Parathyroid adenoma (tissue), 2 donors: ENCODE results near the gene SORL1-AS1.

Experiments used
- H2AFZ ChIP-seq: fragments of 300-600 bp; sonication (generic); one replicate; pipeline ENCODE4 v1.7.0; 2017; ENCODE audit warnings: antibody characterized with exemption, mild to moderate bottlenecking
- H3K27ac ChIP-seq: fragments of 300-600 bp; sonication (generic); one replicate; pipeline ENCODE4 v1.7.0; 2017
- H3K27me3 ChIP-seq: fragments of 300-600 bp; sonication (generic); one replicate; pipeline ENCODE4 v1.7.0; 2017; ENCODE audit warnings: low read length; ENCODE audit not compliant: control insufficient read depth, insufficient read depth
- H3K36me3 ChIP-seq: fragments of 300-600 bp; sonication (generic); one replicate; pipeline ENCODE4 v1.7.0; 2017; ENCODE audit warnings: low read length; ENCODE audit not compliant: control insufficient read depth, insufficient read depth
- H3K4me1 ChIP-seq: fragments of 300-600 bp; sonication (generic); one replicate; pipeline ENCODE4 v1.7.0; 2017; ENCODE audit warnings: control low read depth
- H3K4me2 ChIP-seq: fragments of 300-600 bp; sonication (generic); one replicate; pipeline ENCODE4 v1.7.0; 2017; ENCODE audit warnings: low read length
- H3K4me3 ChIP-seq: fragments of 300-600 bp; sonication (generic); one replicate; pipeline ENCODE4 v1.7.0; 2017; ENCODE audit warnings: low read depth, low read length
- H3K79me2 ChIP-seq: fragments of 300-600 bp; sonication (generic); one replicate; pipeline ENCODE4 v1.7.0; 2017; ENCODE audit warnings: control low read depth
- H3K9ac ChIP-seq: fragments of 300-600 bp; sonication (generic); one replicate; pipeline ENCODE4 v1.7.0; 2017; ENCODE audit warnings: mild to moderate bottlenecking
- H3K9me3 ChIP-seq: fragments of 300-600 bp; sonication (generic); one replicate; pipeline ENCODE4 v1.7.0; 2017; ENCODE audit warnings: low read length; ENCODE audit not compliant: control insufficient read depth
- CTCF ChIP-seq: fragments of 300-600 bp; sonication (generic); IDR thresholded peaks from one replicate; pipeline ENCODE4 v1.7.0; 2017; ENCODE audit warnings: antibody characterized with exemption, mild to moderate bottlenecking
- donor health status: primary hyperparathyroidism.

SORL1-AS1 gene

GRCh38 chr11:121391914-121392313 lies 60.9 kb downstream of the SORL1-AS1 start:
- peaks cover 10% of the 10 kb centered on the region for H3K4me1 ChIP-seq
- H2AFZ ChIP-seq: no peak overlapping the region
- no peak overlapping the region for H3K4me2 ChIP-seq
- H3K79me2 ChIP-seq: no peaks in the 10 kb centered on the region
- no peak overlapping the region for H3K9ac ChIP-seq
- no peak for TF ChIP-seq CTCF
- no peaks in the 10 kb centered on the region for H3K36me3 ChIP-seq
- H3K27me3 ChIP-seq: no peaks in the 10 kb centered on the region
- no peak overlapping the region for H3K27ac ChIP-seq
- H3K4me3 ChIP-seq: no peak overlapping the region
- no peaks in the 10 kb centered on the region for H3K9me3 ChIP-seq

- Histone ChIP-seq H3K4me3 (no peak overlapping the region), H3K9me3 (no peaks in the 10 kb centered on the region), H3K27ac (peak overlapping the region; percentile 69), H3K36me3 (no peaks in the 10 kb centered on the region), H3K79me2 (no peaks in the 10 kb centered on the region), H2AFZ (peak overlapping the region; percentile 75), H3K4me1 (peaks cover 10% of the 10 kb centered on the region), H3K4me2 (no peak overlapping the region), H3K27me3 (no peaks in the 10 kb centered on the region), H3K9ac (no peak overlapping the region)
- no peak for TF ChIP-seq CTCF
Measured at GRCh38 chr11:121389651-121390050, 63.1 kb downstream of the SORL1-AS1 start.
